DMS 273 treated with DMSO at 0.1 percent for 48 hours (cell line): ENCODE results near the gene SLC2A1.

Experiments
- DNase-seq: peaks from one replicate; lab custom pipeline; 2025; lab: John Stamatoyannopoulos, UW

The SLC2A1 gene

DNA sequence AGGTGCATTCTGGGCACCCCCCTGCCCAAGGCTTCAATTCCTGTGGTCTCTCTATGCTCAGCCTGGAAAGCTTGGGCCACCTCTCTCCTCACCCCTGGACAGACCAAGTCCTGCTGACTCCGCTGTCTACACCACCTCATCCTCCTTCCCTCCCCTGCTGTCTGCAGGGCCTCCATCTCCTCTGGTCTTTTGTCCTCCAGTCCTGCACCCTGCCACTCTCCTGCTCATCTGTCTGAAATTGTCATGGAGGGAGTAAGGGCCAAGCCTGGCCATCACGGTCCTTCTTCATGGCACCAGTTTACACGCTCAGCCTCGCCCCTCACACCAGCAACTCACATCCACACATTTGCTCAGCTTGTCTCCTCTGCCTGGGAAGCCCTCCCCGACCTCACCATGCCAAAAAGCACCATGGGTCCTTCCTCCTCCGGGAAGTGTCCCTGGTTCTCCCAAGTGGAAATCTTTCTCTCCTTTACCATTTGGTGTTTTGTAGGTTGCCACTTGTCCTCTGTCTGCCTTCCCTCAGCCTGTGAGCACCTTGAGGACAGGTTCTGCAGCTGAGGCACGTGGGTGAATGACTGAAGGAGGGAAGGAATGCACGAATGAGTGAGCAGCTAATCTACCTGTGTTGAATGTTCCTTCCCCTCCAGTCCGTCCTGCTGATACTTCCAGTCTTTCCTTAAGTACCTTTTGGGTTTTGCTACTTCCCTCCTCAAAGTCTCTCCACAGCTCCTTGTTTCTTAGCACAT, 2.1 kb upstream of the SLC2A1 start:
- no peak for DNase-seq

DNA sequence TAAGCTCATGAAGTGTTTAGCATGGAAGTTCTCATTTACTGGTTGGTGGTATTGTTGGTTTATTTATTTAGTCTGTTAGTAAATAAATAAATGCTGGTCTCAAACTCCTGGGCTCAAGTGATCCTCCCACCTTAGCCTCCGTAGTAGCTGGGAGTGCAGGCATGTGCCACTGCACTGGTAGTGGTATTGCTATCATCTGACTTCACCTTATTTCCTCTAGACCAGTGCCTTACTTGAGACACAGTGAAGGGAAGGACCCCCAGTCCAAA, 1.4 kb upstream of the SLC2A1 start:
- DNase-seq: no peak

DNA sequence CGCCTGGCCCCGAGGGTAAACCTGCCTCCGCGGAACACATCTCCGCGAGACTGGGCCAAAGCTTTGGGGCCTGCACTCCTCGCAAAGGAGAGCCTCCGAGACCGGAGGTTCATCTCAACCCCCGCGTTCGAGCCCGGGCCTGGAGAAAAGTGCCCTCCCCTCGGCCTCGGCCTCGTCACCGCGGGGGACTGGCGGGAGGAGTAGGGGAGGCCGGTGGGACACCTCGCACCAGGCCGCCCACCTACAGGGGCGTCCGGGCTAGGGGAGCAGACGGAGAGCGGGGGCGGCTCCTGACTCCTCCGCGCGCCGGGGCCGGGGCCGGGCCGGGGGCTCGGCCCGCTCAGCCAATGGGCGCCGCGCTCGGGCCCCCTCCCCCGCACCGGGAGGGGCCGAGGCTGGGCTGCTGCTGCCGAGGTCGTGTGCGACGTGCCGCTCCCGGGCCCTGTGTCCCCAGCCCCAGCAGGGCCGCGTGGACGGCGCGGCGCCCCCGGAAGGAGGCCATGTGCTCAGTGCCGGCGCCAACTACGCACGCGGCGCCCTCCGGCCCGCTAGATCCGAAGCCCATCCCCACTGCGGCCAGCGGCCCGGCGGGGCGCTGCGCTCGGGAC, 684 bp downstream of the SLC2A1 start:
- DNase-seq: no peak

DNA sequence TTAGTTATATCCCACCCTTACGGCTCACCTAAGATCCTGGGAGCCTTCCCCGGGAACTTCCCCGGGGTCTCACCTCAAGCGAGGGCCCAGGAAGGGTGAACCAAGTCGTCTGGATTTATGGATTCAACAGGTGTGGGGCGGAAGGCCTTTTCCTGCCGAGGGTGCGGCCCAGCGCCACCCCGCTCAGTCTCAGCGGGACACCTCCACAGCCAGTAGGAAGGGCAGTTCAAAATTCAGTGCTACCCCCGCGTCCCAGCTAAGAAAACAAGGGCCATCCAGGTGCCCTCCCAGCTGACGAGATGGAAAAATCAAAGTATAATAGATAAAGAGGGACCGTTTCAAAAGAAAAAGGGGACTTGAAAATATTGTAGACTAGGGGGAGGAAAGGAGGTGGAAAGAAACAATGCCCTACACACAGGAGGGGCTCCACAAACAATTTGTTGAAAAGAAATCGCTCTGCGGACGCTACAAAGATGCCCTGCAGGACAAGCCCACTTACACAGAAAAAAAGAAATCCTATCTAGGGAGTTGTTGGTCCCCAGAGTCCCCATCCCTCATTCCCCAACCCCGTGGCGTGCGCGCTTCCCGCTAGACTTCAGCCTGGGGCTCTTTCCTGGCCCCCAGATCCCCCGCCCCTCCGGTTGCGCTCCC, 1.3 kb downstream of the SLC2A1 start:
- DNase-seq: no peak

DNA sequence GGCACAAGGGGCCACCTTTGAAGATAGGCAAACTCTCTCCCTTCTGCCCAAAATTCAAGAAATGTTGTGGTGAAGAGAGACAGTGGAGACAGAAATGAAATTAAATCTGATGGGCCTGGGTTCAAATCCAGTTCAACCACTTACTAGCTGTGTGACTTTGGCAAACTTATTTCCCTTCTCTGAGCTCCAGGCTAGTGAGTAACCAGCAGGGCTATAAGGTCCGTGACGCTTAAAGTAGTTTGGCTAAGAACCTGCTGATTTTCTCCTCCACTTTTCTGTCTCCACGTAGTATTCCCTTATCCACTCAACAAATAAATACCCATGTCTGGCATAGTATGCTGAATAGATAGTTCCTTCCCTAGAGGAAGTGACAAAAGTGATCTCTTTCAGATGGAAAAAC, 1.9 kb downstream of the SLC2A1 start:
- no peak for DNase-seq

DNA sequence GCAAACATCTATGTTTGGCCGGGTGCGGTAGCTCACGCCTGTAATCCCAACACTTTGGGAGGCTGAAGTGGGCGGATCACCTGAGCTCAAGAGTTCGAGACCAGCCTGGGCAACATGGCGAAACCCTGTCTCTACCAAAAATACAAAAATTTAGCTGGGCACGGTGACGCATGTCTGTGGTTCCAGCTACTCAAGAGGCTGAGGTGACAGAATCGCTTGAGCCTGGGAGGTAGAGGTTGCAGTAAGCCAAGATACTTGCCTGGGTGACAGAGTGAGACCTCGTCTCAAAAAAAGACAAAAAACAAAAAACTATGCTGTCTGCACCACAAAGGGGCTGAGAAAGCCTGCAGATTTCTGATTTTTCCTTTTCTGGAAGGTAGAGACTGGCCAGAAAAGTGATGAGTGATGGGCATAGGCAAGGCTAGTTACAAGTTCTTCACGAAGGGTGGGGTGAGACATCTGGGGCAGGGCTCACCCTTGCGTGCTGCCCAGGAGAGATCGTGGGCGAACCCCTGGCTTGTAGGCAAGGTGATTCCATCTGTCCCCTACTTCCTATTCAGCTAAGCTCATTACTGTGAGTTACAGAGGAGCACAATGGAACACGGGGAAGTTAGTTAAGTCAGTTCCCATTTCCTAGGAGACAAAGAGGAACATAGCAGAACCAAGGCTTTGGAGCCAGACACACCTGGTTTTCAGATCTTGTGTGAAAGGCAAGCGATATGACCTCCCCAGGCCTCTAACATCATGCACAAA, 3.2 kb downstream of the SLC2A1 start:
- no peak for DNase-seq

DNA sequence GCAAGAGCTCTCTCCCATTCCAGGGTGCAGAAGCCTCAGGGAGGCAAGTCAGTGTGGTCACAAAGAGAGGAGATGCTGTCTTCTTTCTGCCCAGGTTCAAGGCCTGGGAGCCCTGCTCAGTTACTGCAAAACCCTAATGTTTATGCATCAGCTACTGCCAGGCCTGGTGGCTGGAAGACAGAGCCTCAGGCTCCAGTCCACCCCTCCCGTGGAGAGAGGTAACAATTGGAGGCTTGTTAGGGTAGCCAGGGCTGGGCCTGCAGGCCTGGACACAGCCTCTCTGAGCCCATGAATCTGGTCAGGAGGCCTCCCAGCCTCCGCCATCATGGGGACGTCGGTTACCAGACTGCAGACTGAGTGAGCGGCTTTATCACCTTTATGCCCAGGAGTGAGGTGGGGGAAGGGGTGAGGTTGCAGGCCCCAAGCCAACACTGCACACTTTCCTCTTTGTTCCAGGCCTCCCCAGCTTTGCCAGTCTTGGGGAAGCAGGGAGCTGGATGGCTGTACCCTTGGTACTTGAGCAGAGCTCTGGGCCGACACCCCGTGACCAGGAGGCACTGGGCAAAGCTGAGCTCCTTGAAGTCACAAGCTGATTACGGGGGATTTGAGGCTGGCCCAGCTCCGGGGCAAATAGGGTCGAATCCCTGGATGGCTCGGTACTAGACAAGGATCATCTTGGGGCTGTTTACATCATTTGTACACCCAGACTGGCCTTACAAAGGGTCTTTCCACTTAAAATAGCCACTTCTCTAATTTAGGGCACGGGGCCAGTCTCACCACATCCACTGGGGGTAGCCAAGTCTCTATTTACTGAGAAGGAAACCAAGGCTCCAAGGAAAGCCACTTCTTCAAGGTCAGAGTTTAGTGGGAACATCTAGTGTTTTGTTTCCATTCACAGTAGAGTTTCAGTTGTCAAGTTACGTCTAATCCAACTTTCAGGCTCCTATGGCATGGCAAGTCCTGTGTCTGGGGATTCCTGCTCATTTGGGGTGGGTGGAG, 5.2 kb downstream of the SLC2A1 start:
- no peak for DNase-seq

DNA sequence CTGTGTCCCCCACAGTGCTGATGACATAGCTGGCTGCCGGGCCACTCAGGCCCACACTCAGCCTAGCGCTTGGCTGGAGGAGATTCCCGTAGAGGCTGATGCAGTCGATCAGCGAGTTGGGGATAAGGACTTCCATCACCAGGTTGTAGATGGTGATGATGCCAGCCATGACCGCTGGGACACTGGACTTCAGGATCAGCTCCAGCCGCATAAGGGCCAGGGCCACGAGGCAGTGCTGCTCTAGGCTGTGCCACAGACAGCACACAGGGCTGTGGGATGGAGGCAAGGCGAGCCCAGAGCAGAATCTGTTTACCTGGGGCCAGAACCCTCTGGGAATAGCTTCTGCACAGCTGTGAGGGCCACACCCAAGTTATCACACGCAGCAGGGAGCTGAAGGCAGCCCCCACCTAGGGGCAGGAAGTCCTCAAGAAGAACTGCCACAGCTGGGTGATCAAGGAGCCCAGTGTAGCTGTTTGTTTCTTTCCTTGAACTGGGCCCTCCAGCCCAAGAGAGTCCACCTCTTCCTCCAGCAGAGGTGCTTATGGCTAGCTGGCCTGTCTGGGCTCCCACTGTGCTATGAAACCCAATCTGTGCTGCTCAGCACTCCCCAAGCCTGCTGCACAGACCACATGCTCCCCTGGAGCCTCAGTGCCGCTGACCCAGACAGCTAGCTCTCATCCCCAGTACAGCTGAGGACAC, 6.2 kb downstream of the SLC2A1 start:
- no peak for DNase-seq

DNA sequence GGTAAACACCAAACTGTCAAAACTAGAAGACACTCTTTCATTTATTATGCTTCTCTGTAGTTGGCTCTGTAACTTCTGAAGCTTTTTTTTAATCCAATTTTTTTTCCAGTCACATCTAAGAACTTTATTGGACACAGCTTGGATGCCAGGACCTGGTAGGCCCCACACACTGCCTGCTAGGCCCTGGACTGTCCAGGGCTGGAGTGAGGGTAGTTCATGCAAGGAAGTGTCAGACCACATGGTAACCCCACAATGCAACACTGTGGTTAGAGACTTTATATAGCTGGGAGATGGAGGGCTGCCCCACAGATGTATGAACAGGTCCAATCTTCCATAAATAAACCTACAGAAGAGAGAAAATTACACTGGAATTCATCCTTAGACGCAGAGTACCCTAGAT, 7.1 kb downstream of the SLC2A1 start:
- DNase-seq: no peak

DNA sequence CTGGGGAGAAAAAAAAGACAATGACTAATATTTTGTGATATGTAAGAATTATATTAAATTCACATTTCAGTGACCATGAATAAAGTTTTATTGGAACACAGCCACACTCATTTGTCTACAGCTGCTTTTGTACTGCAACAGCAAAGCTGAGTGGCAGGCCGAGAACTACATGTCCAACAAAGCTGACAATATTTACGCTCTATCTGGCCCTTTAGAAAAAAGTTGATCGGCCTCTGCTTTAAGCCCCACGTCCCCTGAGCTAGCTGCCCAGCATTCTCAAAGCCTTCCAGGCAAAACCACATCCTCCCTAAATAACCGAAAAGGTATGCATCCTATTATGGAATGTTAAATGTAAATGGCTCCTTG, 8.6 kb downstream of the SLC2A1 start:
- no peak for DNase-seq

DNA sequence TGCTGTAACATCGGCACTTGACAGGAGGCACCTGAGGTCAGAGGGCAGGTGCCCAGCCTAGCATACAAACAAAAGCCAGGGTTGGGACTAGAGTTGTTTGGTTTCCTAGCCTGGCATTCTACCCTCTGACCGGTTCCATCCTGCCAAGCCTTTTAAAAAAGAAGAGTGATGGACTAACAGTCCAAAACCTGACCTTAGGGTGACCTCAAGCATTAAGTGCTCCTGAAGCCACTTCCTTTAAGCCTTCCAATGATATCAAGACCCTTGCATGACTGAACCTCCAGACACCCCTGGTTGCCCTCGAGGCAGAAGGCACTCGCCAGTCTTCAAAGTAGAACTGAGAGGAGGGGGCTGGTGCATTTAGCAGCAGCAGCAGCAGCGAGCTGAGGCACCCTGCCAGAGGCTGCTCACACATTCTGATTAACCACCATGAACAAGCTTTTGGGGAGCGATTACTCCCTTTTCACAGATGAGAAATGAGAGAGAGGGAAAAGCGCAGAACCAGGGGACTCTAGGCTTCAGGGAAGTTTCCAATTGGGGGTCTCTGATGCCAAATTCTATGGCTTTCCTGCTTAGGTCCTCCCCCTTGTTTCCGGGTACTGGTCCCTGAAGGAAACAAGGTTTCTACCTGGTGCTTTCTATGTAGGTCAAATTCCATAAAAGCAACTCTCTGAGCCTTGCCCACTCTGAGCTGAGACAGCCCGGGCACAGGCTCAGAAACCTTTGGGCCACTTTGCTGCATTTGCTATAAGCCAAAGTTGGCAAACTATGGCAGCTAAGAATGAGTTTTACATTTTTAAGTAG, 9.2 kb downstream of the SLC2A1 start:
- DNase-seq: no peak

DNA sequence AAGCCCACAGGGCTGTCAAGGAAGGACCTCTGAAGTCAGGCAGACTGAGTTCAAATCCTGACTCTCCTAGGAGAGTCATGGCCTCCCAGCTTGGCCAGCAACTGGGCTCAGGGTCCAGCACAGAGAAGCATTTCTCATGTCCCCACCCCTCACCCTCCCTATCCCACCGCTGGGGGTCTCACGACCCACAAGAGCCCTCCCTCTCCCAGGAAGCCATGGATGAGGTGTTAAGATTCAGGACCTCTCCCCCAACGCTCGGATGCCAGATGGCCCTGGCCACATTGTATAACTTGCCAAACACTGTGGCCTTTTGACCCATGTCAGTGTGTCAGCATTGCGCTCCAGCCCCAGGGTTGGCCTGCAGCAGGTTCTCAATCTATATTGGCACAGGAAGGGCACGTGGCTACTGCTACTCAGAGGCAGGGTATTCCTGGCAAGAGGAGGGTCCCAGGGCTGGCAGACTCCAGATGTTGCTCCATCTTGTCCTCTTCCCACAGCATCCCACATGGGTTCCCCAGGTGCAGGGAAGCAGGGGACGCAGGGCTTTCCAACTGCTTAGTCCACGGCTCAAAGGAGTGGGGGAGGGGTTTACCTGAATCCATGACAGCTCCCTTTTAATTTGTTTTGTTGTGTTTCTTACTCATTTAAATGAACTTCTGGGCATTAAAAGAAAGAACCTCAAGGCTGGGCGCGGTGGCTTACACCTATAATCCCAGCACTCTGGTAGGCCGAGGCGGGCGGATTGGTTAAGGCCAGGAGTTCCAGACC, 10.5 kb downstream of the SLC2A1 start:
- no peak for DNase-seq

DNA sequence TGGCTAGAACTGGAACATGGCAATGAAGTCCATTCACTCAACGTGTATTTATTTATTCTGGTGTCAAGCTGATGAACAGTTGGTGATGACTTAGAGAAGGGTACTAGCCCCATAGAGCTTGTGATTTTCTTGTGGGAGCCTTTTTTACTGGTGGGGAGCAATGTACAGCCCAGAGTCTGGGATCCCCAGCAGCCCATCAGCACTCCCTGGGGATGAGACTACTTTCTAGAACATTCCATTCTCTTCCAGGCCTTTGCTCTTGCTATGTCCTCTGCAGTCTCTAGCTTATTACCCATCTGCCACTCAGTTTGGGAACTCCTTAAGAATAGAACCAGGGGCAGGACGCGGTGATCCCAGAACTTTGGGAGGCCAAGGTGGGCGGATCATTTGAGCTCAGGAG, 11.6 kb downstream of the SLC2A1 start:
- DNase-seq: no peak

DNA sequence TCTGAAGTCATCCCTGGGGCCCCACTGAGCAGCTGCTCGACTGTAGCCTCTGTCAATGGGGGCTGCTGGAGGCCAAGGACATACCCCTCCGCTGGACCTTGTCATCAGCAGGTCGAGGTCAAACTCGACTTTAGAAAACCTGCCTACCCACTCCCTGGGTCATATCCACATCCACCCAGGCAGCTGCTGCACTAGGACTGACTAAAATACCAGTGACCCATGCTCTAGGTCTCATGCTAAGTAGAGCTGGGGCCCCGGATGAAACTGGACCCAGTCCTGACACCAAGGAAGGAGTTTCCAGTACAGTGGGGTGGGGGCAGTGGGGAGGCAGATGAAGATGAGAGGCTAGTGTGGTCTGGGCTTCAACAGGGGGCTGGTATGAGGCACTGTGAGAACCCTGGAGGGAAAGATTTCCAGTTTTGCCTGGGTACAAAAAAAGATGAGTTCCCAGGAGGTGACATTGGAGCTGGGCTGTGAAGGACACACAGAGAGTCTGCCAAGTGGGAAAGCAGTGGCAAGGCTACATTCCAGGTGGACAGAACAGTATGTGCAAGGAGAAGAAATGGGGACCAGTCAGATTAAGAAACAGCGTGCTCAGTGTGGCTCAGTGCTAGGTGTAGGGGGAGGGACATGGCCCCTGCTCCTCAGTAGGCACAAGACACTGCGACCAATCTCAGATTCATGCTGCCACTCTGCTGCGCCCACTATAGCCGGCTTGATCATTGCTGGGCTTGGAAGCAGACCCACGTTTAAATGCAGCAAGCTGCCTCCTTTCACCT, 12.4 kb downstream of the SLC2A1 start:
- DNase-seq: no peak

DNA sequence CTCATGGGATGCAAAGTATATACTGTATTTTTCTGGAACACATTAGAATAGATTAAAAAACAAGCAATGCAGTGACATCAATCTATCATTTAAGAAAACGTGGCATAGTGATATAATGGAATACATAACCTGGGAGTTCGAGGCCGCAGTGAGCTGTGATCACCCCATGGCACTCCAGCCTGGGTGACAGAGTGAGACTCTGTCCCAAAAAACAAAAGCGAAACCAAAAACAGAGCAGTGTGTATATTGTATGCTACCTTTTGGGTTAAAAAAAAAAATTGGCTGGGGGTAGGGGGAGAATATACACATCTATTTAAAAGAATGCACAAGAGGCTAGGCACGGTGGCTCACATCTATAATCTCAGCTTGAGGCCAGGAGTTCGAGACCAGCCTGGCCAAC, 13.5 kb downstream of the SLC2A1 start:
- DNase-seq: no peak

DNA sequence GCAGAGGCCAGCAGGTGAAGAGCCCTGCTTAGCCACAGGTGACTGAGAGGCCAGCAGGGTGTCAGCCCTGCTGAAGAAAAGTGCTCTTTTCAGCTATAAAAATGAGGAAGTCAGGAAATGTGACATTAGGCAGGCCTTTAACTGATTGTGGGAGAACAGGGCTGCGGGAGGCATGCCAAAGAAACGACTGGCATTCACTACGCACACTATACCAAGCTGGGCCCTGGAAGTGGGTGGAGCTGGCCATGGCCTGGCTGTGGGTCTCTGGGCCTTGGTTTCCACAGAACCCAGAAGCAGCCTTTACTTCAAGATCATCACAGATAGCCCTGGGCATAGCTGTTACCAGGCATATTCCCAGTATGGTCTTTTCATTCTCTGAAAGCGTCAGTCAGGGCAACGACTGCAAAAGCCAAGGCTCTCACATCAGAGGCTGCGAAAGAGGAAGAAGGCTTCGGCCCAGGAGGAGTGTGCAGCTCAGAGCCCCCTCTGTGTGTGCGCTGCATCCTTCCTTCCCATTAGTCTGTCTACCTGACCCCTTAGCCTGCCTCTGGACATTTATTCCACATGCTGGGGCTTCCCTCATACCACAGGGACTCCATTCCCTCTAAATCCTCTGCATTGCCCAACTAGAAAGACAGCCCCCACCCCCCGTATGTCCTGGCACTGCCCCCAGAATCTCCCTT, 14.3 kb downstream of the SLC2A1 start:
- no peak for DNase-seq

DNA sequence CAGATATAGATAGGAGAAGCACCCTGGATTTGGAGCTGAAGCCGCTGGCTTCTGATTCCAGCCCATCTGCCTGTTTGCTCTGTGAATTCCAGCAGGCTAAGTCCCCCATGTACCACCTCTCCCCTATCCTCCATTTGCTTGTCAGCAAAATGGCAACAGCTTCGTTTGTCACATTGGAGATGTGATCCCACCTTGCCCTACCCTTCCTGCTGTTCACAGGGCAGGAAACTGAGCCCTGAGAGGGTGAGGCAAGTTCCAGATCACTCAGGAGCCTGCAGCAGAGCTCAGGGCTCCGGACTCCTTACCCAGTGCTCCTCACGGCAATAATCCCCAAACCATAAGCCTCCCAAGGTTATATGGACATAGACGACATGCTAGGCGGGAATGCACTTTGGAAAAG, 14.9 kb downstream of the SLC2A1 start:
- no peak for DNase-seq

DNA sequence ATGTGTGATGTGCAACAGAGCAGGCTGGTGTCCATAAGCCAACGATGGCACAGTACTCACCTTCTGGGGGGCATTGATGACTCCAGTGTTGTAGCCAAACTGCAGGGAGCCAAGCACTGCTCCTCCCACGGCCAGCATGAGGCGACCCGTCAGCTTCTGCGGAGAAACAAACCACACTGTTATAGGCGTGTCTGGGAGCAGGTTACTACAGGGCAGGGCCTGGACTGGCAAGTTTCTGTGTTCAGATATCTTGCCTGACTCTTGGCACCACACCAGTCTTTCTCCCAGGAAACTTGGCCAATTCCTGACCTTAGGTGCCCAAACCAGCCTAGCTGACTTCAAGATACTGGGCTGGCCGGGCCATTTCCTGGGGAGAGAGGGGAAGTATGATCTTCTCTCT, 15.5 kb downstream of the SLC2A1 start:
- DNase-seq: no peak
